A673 (cell line): ENCODE results near the gene SOD3. TPM values are rescaled to one million over a fixed set of nuclear protein-coding genes. Genes with fewer than 3 reads are reported as not detected.

Experiments
- BruUV-seq: library from RNA; stranded (reverse); fragments of 400-500 nt; replicated peaks from 2 replicates; lab custom pipeline; 2021; lab: Mats Ljungman, UMichigan
- CTCF ChIA-PET: fragments of 300-600 bp; sonication (Branson Sonifier 250); formaldehyde crosslinking; loops from one replicate; lab custom pipeline; 2022; ENCODE audit warnings: antibody characterized with exemption; lab: Charles Lee
- POLR2A ChIA-PET: fragments of 300-600 bp; sonication (Branson Sonifier 250); formaldehyde crosslinking; loops from one replicate; lab custom pipeline; 2022; ENCODE audit warnings: antibody characterized with exemption; ENCODE audit not compliant: low non-redundant PET; lab: Charles Lee
- DNase-seq: peaks from one replicate; pipeline ENCODE4 v3.0.0-alpha.2; 2015; ENCODE audit warnings: low spot score
- H3K27ac ChIP-seq: fragments of 200-600 bp; sonication (generic); 2 replicates; pipeline ENCODE4 v1.5.1; 2016; ENCODE audit warnings: mixed run types, low read depth, mild to moderate bottlenecking, mixed read lengths, antibody characterized with exemption, low read length; ENCODE audit not compliant: poor library complexity, severe bottlenecking
- H3K27me3 ChIP-seq: fragments of 200-600 bp; sonication (generic); replicated peaks from 2 replicates; pipeline ENCODE4 v1.6.1; 2017; ENCODE audit warnings: mixed run types, low read depth, mild to moderate bottlenecking, mixed read lengths, antibody characterized with exemption, low read length; ENCODE audit not compliant: insufficient read depth, poor library complexity
- H3K36me3 ChIP-seq: fragments of 200-600 bp; sonication (generic); 2 replicates; pipeline ENCODE4 v1.6.1; 2016; ENCODE audit warnings: mixed run types, mild to moderate bottlenecking, mixed read lengths, antibody characterized with exemption, low read length; ENCODE audit not compliant: insufficient read depth, poor library complexity, severe bottlenecking
- H3K4me1 ChIP-seq: fragments of 200-600 bp; sonication (generic); 2 replicates; pipeline ENCODE4 v1.6.1; 2017; ENCODE audit warnings: mixed run types, mild to moderate bottlenecking, mixed read lengths, antibody characterized with exemption, low read length; ENCODE audit not compliant: insufficient read depth, poor library complexity, severe bottlenecking
- H3K4me3 ChIP-seq: fragments of 200-600 bp; sonication (generic); 2 replicates; pipeline ENCODE4 v1.5.1; 2016; ENCODE audit warnings: low read depth, mixed run types, mild to moderate bottlenecking, mixed read lengths, low read length; ENCODE audit not compliant: poor library complexity, severe bottlenecking
- H3K9me3 ChIP-seq: fragments of 200-600 bp; sonication (generic); 2 replicates; pipeline ENCODE4 v1.6.1; 2016; ENCODE audit warnings: mixed run types, low read depth, mild to moderate bottlenecking, mixed read lengths, antibody characterized with exemption, low read length; ENCODE audit not compliant: poor library complexity, severe bottlenecking
- CTCF ChIP-seq: fragments of 300-800, 200-600 bp; sonication (generic); conservative IDR thresholded peaks from 2 replicates; pipeline ENCODE4 v1.5.1; 2017; ENCODE audit warnings: low read depth, mild to moderate bottlenecking, antibody characterized with exemption, low read length, moderate library complexity, mixed read lengths
- EZH2 ChIP-seq: fragments of 200-600 bp; sonication (generic); IDR thresholded peaks from 2 replicates; pipeline ENCODE4 v1.6.1; 2017; ENCODE audit warnings: borderline replicate concordance, low read depth, mild to moderate bottlenecking, mixed read lengths, antibody characterized with exemption, low read length; ENCODE audit not compliant: poor library complexity, severe bottlenecking
- intact Hi-C: fragments of 100-400 bp; cut with micrococcal nuclease; formaldehyde crosslinking; loops from one replicate; pipeline ENCODE4 v1.10.0; 2022; ENCODE audit not compliant: unreplicated experiment
- total RNA-seq: library from RNA; stranded (reverse); gene quantifications from 2 replicates; pipeline ENCODE4 v1.2.3, GENCODE V29; 2021

SOD3 gene
- total RNA-seq, 1 experiment from 2014 or later, result not detected

- peaks cover 24% of the 10 kb centered on the region for H3K4me1 ChIP-seq
- DNase-seq, result no peak
- ChIA-PET CTCF (no interaction called here), POLR2A (no interaction called here)
- intact Hi-C loops, result loop anchor here (10.0 kb wide), 1 partner anchor 186 kb away; the partner anchor contains the start of gene DHX15
- no peaks in the 10 kb centered on the region for H3K36me3 ChIP-seq
- H3K4me3 ChIP-seq, result no peak overlapping the region
- TF ChIP-seq EZH2 (no peak), CTCF (no peak)
- no peaks in the 10 kb centered on the region for H3K9me3 ChIP-seq
- no peaks in the 10 kb centered on the region for H3K27me3 ChIP-seq
- no TSS peak for BruUV-seq
- no peak overlapping the region for H3K27ac ChIP-seq
Measured at GRCh38 chr4:24770667-24771066, 24.7 kb upstream of the SOD3 start.

GRCh38 chr4:24771241-24771640, 24.1 kb upstream of the SOD3 start:
- no peaks in the 10 kb centered on the region for H3K27me3 ChIP-seq
- no peaks in the 10 kb centered on the region for H3K9me3 ChIP-seq
- peaks cover 24% of the 10 kb centered on the region for H3K4me1 ChIP-seq
- intact Hi-C loops, result loop anchor here (10.0 kb wide), 1 partner anchor 186 kb away; the partner anchor contains the start of gene DHX15
- no peak for DNase-seq
- no peak for TF ChIP-seq CTCF
- no peak for TF ChIP-seq EZH2
- H3K36me3 ChIP-seq, result no peaks in the 10 kb centered on the region
- CTCF ChIA-PET, result no interaction called here
- H3K4me3 ChIP-seq, result no peak overlapping the region
- BruUV-seq, result no TSS peak
- no peak overlapping the region for H3K27ac ChIP-seq
- POLR2A ChIA-PET, result no interaction called here

- H3K27ac ChIP-seq, result no peak overlapping the region
- H3K4me3 ChIP-seq, result no peak overlapping the region
- H3K9me3 ChIP-seq, result no peaks in the 10 kb centered on the region
- ChIA-PET CTCF (interaction anchor here (0.6 kb wide), 1 partner anchor 304 kb away, joined by 3 read pairs; no protein-coding TSS in a partner anchor), POLR2A (no interaction called here)
- H3K36me3 ChIP-seq, result no peaks in the 10 kb centered on the region
- no peak for DNase-seq
- no peak for TF ChIP-seq CTCF
- no TSS peak for BruUV-seq
- peaks cover 29% of the 10 kb centered on the region for H3K4me1 ChIP-seq
- H3K27me3 ChIP-seq, result no peaks in the 10 kb centered on the region
- intact Hi-C loops, result loop anchor here (10.0 kb wide), 1 partner anchor 187 kb away; the partner anchor contains the start of gene DHX15
Measured at GRCh38 chr4:24772061-24772705, 23.2 kb upstream of the SOD3 start.
